K562 (cell line): ENCODE measurements around the gene AIDA. TPM values are rescaled to one million over a fixed set of nuclear protein-coding genes. Genes with fewer than 3 reads are reported as not detected.

Experiments used
- CBFA2T3 ChIP-seq: fragments of 450-650 bp; IDR thresholded peaks from 2 replicates; pipeline ENCODE4 v1.6.1; 2017
- CEBPG ChIP-seq, 3 experiments: fragments of 200-800 bp in 1 of 3; sonication (Bioruptor generic) in 1 of 3; sonication (generic) in 1 of 3; formaldehyde crosslinking in 1 of 3; IDR thresholded peaks in 2 of 3; conservative IDR thresholded peaks in 1 of 3; 2 replicates each; pipeline versions ENCODE4 v1.6.1 to v1.8.0; 2016 to 2022; ENCODE audit warnings: missing compliant biosample characterization in 2 of 3, missing genetic modification characterization in 2 of 3, mild to moderate bottlenecking in 1 of 3, missing genetic modification reagents in 1 of 3
- ELF1 ChIP-seq: fragments of 200-800 bp; sonication (Bioruptor generic); IDR thresholded peaks from 2 replicates; pipeline ENCODE4 v1.6.1; 2016; ENCODE audit warnings: missing genetic modification characterization, missing compliant biosample characterization
- ETV5 ChIP-seq: sonication (generic); formaldehyde crosslinking; IDR thresholded peaks from 2 replicates; pipeline ENCODE4 v1.4.0; 2020; ENCODE audit warnings: low read depth, mild to moderate bottlenecking, missing genetic modification reagents
- ILF3 ChIP-seq: fragments of 450-650 bp; IDR thresholded peaks from 2 replicates; pipeline ENCODE4 v1.6.1; 2018; ENCODE audit warnings: antibody characterized with exemption, mild to moderate bottlenecking, moderate library complexity, borderline replicate concordance
- NCOA1 ChIP-seq: fragments of 450-650 bp; IDR thresholded peaks from 2 replicates; pipeline ENCODE4 v1.6.1; 2016; ENCODE audit warnings: low read depth
- NRF1 ChIP-seq, 2 experiments: fragments of 450-650 bp; IDR thresholded peaks in 1 of 2; conservative IDR thresholded peaks in 1 of 2; 2 replicates each; pipeline ENCODE4 v1.6.1; 2014; ENCODE audit warnings: mild to moderate bottlenecking in 2 of 2
- PPARD ChIP-seq: fragments of 250-450 bp; sonication (Bioruptor Pico); IDR thresholded peaks from 2 replicates; pipeline ENCODE4 v1.8.0; 2022; ENCODE audit warnings: inconsistent platforms, mild to moderate bottlenecking, moderate library complexity
- SPI1 ChIP-seq: IDR thresholded peaks from 2 replicates; pipeline ENCODE4 v1.6.1; 2011; ENCODE audit warnings: low read depth, low read length, control low read depth, borderline replicate concordance
- ZNF133 ChIP-seq: fragments of 250-450 bp; sonication (Bioruptor Pico); IDR thresholded peaks from 2 replicates; pipeline ENCODE4 v1.4.0; 2020; ENCODE audit warnings: mild to moderate bottlenecking
- polyA plus RNA-seq, 8 experiments: library from polyadenylated mRNA; depleted of rRNA in 4 of 8; stranded (reverse) in 5 of 8; unstranded in 3 of 8; fragments of >200 nt; fragmentation: Nextera tagmentation in 2 of 8; fragmentation: Illumina TruSeq in 1 of 8; extraction: Ambion mirVana in 2 of 8; extraction: Trizol in 1 of 8; gene quantifications; 2 replicates each; pipeline versions ENCODE4 v1.2.1 to v1.2.3, GENCODE V29; 2011 to 2014; ENCODE audit warnings: inconsistent platforms in 1 of 8, missing spikeins in 1 of 8
- total RNA-seq, 7 experiments: library from RNA; depleted of rRNA in 6 of 7; stranded (reverse); fragments of >200 nt in 6 of 7; fragmentation: Illumina TruSeq in 2 of 7; extraction: Trizol in 2 of 7; gene quantifications; 2 replicates each; pipeline versions ENCODE4 v1.2.1 to v1.2.3, GENCODE V29; 2011 to 2021; ENCODE audit warnings: low replicate concordance in 1 of 7
- TF ChIP-seq, protein P1 (sequence below), 2 experiments: fragments of 450-650 bp in 1 of 2; sonication (generic) in 1 of 2; formaldehyde crosslinking in 1 of 2; IDR thresholded peaks; 2 replicates each; pipeline versions ENCODE4 v1.7.1 to v1.9.0; 2016 to 2022; ENCODE audit warnings: inconsistent platforms in 1 of 2, mild to moderate bottlenecking in 1 of 2, missing genetic modification reagents in 1 of 2
- TF ChIP-seq, protein P2 (sequence below), 2 experiments: fragments of 200-800 bp in 1 of 2; sonication (Bioruptor generic) in 1 of 2; sonication (generic) in 1 of 2; formaldehyde crosslinking in 1 of 2; IDR thresholded peaks in 1 of 2; conservative IDR thresholded peaks in 1 of 2; 2 replicates each; pipeline versions ENCODE4 v1.5.0 to v1.6.1; 2016 to 2020; ENCODE audit warnings: missing compliant biosample characterization in 1 of 2, missing genetic modification characterization in 1 of 2, missing genetic modification reagents in 1 of 2
- TF ChIP-seq, protein P3 (sequence below): sonication (generic); formaldehyde crosslinking; IDR thresholded peaks from 2 replicates; pipeline ENCODE4 v1.8.1; 2023; ENCODE audit warnings: mild to moderate bottlenecking, missing genetic modification reagents

AIDA gene
- total and polyA plus RNA-seq, 9 of the 15 experiments (the other 6 are each of a cell fraction or from before 2014, with no cell fraction given): 18.2 to 77.9 (median 24.9) TPM

DNA sequence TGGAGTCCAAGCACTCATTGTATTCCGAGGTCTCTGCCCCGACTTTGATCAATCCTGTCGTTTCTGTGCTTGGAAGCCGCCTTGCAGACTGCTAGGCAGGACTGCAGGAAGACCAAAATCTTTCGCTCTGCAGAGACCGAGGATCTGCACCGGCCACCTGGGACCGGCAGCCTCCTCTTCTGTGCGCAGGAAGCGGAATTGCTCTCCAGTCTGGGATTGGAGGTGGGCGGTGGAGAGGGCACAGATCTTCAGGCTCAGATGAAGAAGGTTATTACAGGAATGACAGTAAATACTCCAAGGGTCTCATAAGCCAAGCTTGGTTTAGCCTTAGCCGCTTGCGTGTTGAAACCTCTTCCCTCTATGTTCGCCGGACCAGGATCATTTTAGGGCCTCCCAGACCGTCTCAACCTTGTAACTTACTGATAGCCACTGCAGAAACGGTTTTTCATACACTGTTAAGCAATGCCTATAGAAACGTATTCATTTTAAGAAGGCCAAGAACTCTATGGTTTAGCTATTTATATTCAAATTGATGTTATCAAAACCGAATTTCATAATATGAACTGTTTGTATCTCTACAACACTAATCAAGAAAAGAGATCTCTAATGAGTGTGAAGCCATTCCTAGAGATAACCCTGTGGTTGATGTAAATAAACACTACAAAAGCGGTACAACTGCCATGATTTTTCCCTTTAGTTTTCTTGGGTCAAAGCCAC is 93.3 kb downstream of the AIDA start (continued):
- peak; percentile 63 to 74 for TF ChIP-seq NRF1 (conservative IDR thresholded peaks at IDR 0.05 in 1 of 2, IDR thresholded peaks at IDR 0.05 in 1 of 2)
- peak; percentile 29; the same call in 1 of the 2 replicates for TF ChIP-seq ELF1 (tag)
- TF ChIP-seq CBFA2T3: 0 out of 2 replicates have a peak, but pooled peaks have one; percentile 3
- no peak for TF ChIP-seq ILF3
- TF ChIP-seq CEBPG (CRISPR knock-in tag; IDR thresholded peaks at IDR 0.05): no peak
- peak; percentile 46 to 56 for TF ChIP-seq CEBPG (tag; conservative IDR thresholded peaks at IDR 0.05 in 1 of 2, IDR thresholded peaks at IDR 0.05 in 1 of 2)
- TF ChIP-seq ZNF133 (CRISPR knock-in tag): no peak
- no peak for TF ChIP-seq PPARD
- TF ChIP-seq, protein P1, sequence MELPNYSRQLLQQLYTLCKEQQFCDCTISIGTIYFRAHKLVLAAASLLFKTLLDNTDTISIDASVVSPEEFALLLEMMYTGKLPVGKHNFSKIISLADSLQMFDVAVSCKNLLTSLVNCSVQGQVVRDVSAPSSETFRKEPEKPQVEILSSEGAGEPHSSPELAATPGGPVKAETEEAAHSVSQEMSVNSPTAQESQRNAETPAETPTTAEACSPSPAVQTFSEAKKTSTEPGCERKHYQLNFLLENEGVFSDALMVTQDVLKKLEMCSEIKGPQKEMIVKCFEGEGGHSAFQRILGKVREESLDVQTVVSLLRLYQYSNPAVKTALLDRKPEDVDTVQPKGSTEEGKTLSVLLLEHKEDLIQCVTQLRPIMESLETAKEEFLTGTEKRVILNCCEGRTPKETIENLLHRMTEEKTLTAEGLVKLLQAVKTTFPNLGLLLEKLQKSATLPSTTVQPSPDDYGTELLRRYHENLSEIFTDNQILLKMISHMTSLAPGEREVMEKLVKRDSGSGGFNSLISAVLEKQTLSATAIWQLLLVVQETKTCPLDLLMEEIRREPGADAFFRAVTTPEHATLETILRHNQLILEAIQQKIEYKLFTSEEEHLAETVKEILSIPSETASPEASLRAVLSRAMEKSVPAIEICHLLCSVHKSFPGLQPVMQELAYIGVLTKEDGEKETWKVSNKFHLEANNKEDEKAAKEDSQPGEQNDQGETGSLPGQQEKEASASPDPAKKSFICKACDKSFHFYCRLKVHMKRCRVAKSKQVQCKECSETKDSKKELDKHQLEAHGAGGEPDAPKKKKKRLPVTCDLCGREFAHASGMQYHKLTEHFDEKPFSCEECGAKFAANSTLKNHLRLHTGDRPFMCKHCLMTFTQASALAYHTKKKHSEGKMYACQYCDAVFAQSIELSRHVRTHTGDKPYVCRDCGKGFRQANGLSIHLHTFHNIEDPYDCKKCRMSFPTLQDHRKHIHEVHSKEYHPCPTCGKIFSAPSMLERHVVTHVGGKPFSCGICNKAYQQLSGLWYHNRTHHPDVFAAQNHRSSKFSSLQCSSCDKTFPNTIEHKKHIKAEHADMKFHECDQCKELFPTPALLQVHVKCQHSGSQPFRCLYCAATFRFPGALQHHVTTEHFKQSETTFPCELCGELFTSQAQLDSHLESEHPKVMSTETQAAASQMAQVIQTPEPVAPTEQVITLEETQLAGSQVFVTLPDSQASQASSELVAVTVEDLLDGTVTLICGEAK (IDR thresholded peaks at IDR 0.05): peak; percentile 24; the same call in 1 of the 2 replicates
- TF ChIP-seq, protein P1 (CRISPR knock-in tag; IDR thresholded peaks at IDR 0.05): no peak
- 0 out of 2 replicates have a peak, but pooled peaks have one; percentile 33 for TF ChIP-seq SPI1
- TF ChIP-seq, protein P2, sequence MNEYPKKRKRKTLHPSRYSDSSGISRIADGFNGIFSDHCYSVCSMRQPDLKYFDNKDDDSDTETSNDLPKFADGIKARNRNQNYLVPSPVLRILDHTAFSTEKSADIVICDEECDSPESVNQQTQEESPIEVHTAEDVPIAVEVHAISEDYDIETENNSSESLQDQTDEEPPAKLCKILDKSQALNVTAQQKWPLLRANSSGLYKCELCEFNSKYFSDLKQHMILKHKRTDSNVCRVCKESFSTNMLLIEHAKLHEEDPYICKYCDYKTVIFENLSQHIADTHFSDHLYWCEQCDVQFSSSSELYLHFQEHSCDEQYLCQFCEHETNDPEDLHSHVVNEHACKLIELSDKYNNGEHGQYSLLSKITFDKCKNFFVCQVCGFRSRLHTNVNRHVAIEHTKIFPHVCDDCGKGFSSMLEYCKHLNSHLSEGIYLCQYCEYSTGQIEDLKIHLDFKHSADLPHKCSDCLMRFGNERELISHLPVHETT (CRISPR knock-in tag; conservative IDR thresholded peaks at IDR 0.05 in 1 of 2, IDR thresholded peaks at IDR 0.05 in 1 of 2): 0 out of 4 replicates have a peak, but pooled peaks of 1 of the 2 experiments have one; percentile 23
- no peak for TF ChIP-seq NCOA1
- TF ChIP-seq ETV5 (CRISPR knock-in tag): 0 out of 2 replicates have a peak, but pooled peaks have one; percentile 42
- TF ChIP-seq, protein P3, sequence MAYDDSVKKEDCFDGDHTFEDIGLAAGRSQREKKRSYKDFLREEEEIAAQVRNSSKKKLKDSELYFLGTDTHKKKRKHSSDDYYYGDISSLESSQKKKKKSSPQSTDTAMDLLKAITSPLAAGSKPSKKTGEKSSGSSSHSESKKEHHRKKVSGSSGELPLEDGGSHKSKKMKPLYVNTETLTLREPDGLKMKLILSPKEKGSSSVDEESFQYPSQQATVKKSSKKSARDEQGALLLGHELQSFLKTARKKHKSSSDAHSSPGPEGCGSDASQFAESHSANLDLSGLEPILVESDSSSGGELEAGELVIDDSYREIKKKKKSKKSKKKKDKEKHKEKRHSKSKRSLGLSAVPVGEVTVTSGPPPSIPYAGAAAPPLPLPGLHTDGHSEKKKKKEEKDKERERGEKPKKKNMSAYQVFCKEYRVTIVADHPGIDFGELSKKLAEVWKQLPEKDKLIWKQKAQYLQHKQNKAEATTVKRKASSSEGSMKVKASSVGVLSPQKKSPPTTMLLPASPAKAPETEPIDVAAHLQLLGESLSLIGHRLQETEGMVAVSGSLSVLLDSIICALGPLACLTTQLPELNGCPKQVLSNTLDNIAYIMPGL (CRISPR knock-in tag): peak; percentile 43; the same call in 1 of the 2 replicates
